Thymus (tissue), 11 donors: ENCODE results near the gene RRN3. TPM values are rescaled to one million over a fixed set of nuclear protein-coding genes. Genes with fewer than 3 reads are reported as not detected.
"Not testable (repeated sequence)": the region's sequence is repeated elsewhere in the genome, so short reads cannot be mapped to it uniquely, and the experiment has no call there.

Source experiments
- DNase-seq, 9 donors: peaks; one replicate each; pipeline ENCODE4 v3.0.0-alpha.2; 2013; ENCODE audit warnings: low spot score in 9 of 9, low read depth in 6 of 9, missing footprints in 1 of 9
- H3K27ac ChIP-seq, 2 donors: one replicate each; pipeline ENCODE4 v1.5.1; 2013; ENCODE audit warnings: control low read depth in 1 of 2, low read depth in 1 of 2, low read length in 1 of 2, mild to moderate bottlenecking in 1 of 2, moderate library complexity in 1 of 2
- H3K27me3 ChIP-seq, 2 donors: one replicate each; pipeline ENCODE4 v1.5.1; 2013; ENCODE audit warnings: low read length in 1 of 2; ENCODE audit not compliant: control insufficient read depth in 2 of 2, insufficient read depth in 1 of 2
- H3K36me3 ChIP-seq, 2 donors: one replicate each; pipeline ENCODE4 v1.5.1; 2013; ENCODE audit warnings: low read length in 1 of 2, mild to moderate bottlenecking in 1 of 2, moderate library complexity in 1 of 2; ENCODE audit not compliant: control insufficient read depth in 2 of 2, insufficient read depth in 2 of 2
- H3K4me1 ChIP-seq, 2 donors: one replicate each; pipeline ENCODE4 v1.5.1; 2013; ENCODE audit warnings: low read length in 2 of 2; ENCODE audit not compliant: control insufficient read depth in 2 of 2, insufficient read depth in 2 of 2
- H3K4me3 ChIP-seq, 2 donors: one replicate each; pipeline ENCODE4 v1.5.1; 2013; ENCODE audit warnings: low read length in 2 of 2, control low read depth in 1 of 2, mild to moderate bottlenecking in 1 of 2
- H3K9me3 ChIP-seq, 2 donors: one replicate each; pipeline ENCODE4 v1.5.1; 2013; ENCODE audit warnings: low read length in 1 of 2, mild to moderate bottlenecking in 1 of 2; ENCODE audit not compliant: control insufficient read depth in 2 of 2, insufficient read depth in 1 of 2
- WGBS: extraction: QIAGEN DNeasy Blood & Tissue Kit; methylation state at CpG from one replicate; pipeline ENCODE4 v1.1.7; 2013; 5-methylcytosine and 5-hydroxymethylcytosine counted together
- polyA plus RNA-seq: library from polyadenylated mRNA; stranded (reverse); fragments of 200-250 nt; gene quantifications from one replicate; pipeline ENCODE4 v1.2.3, GENCODE V29; 2013
- total RNA-seq: library from RNA; stranded (reverse); fragments of 120-200 nt; gene quantifications from one replicate; pipeline ENCODE4 v1.2.4, GENCODE V29; 2013
- donor health status: healthy.

The RRN3 gene
- total and polyA plus RNA-seq, 2 donors: 23.9 to 38.5 TPM

- Histone ChIP-seq H3K27me3 (no peaks in the 10 kb centered on the region), H3K9me3 (peaks cover 0 to 3% of the 10 kb centered on the region in 2 donors), H3K4me3 (no peak overlapping the region), H3K4me1 (peaks cover 0 to 5% of the 10 kb centered on the region in 2 donors), H3K36me3 (peaks cover 55 to 80% of the 10 kb centered on the region in 2 donors), H3K27ac (no peak overlapping the region)
- DNase-seq: no peak
- WGBS: 84% methylated on average over 13 of the region's 13 CpGs
These were observed 61.3 kb downstream of the RRN3 start for GRCh38 chr16:15032547-15033308.

- H3K36me3 ChIP-seq: peaks cover 51 to 73% of the 10 kb centered on the region in 2 donors
- no peak for DNase-seq
- no peaks in the 10 kb centered on the region for H3K27me3 ChIP-seq
- 92% methylated on average over 8 of the region's 8 CpGs for WGBS
- H3K27ac ChIP-seq: no peak overlapping the region
- H3K4me1 ChIP-seq: peaks cover 0 to 5% of the 10 kb centered on the region in 2 donors
- H3K9me3 ChIP-seq: peaks cover 0 to 3% of the 10 kb centered on the region in 2 donors
- H3K4me3 ChIP-seq: no peak overlapping the region
These were observed 62.5 kb downstream of the RRN3 start for GRCh38 chr16:15031586-15031985.

- WGBS: 10% methylated on average over 2 of the region's 2 CpGs
These were observed 62.9 kb downstream of the RRN3 start for GRCh38 chr16:15031179-15031578.

GRCh38 chr16:15029749-15030148 lies 64.3 kb downstream of the RRN3 start:
- not testable (repeated sequence) for DNase-seq, H3K27me3 ChIP-seq, H3K4me1 ChIP-seq, H3K4me3 ChIP-seq, H3K27ac ChIP-seq, H3K9me3 ChIP-seq
- WGBS: 95% methylated on average over 6 of the region's 6 CpGs
- peaks cover 35 to 62% of the 10 kb centered on the region in 2 donors for H3K36me3 ChIP-seq

More at GRCh38 chr16:15031179-15031578, 62.9 kb downstream of the RRN3 start:
- H3K9me3 ChIP-seq: peaks cover 0 to 3% of the 10 kb centered on the region in 2 donors
- no peak overlapping the region for H3K4me3 ChIP-seq
- H3K27ac ChIP-seq: no peak overlapping the region
- DNase-seq: no peak
- no peaks in the 10 kb centered on the region for H3K27me3 ChIP-seq
- peaks cover 0 to 5% of the 10 kb centered on the region in 2 donors for H3K4me1 ChIP-seq
- peaks cover 47 to 69% of the 10 kb centered on the region in 2 donors for H3K36me3 ChIP-seq

GRCh38 chr16:15028801-15029698 lies 65.0 kb downstream of the RRN3 start:
- not testable (repeated sequence) for DNase-seq

GRCh38 chr16:15028345-15028715 lies 65.7 kb downstream of the RRN3 start:
- not testable (repeated sequence) for H3K4me3 ChIP-seq, H3K9me3 ChIP-seq, H3K27ac ChIP-seq, H3K4me1 ChIP-seq, H3K27me3 ChIP-seq, DNase-seq
- H3K36me3 ChIP-seq: peaks cover 23 to 56% of the 10 kb centered on the region in 2 donors
- 96% methylated on average over 6 of the region's 6 CpGs for WGBS

More at GRCh38 chr16:15028801-15029698, 65.0 kb downstream of the RRN3 start:
- H3K4me3 ChIP-seq, H3K27me3 ChIP-seq, H3K4me1 ChIP-seq, H3K27ac ChIP-seq, H3K9me3 ChIP-seq: not testable (repeated sequence)
- H3K36me3 ChIP-seq: peaks cover 28 to 57% of the 10 kb centered on the region in 2 donors
- 97% methylated on average over 27 of the region's 27 CpGs for WGBS

- not testable (repeated sequence) for H3K4me1 ChIP-seq, H3K4me3 ChIP-seq, H3K9me3 ChIP-seq, H3K27ac ChIP-seq, H3K27me3 ChIP-seq, DNase-seq
- 94% methylated on average over 29 of the region's 29 CpGs for WGBS
- peaks cover 22 to 50% of the 10 kb centered on the region in 2 donors for H3K36me3 ChIP-seq
These were observed 66.3 kb downstream of the RRN3 start for GRCh38 chr16:15027503-15028344.

- H3K27ac ChIP-seq, H3K27me3 ChIP-seq, H3K9me3 ChIP-seq, DNase-seq, H3K4me1 ChIP-seq, H3K4me3 ChIP-seq: not testable (repeated sequence)
- H3K36me3 ChIP-seq: peaks cover 15 to 45% of the 10 kb centered on the region in 2 donors
- 92% methylated on average over 7 of the region's 8 CpGs for WGBS
These were observed 67.0 kb downstream of the RRN3 start for GRCh38 chr16:15027051-15027450.
